ENCODE data around the gene PCDHB15. TPM values are rescaled to one million over a fixed set of nuclear protein-coding genes. Genes with fewer than 3 reads are reported as not detected.
"Not testable (repeated sequence)": the region's sequence is repeated elsewhere in the genome, so short reads cannot be mapped to it uniquely, and the experiment has no call there.

Gene PCDHB15
- total RNA-seq, result not detected in 2 replicates

DNA sequence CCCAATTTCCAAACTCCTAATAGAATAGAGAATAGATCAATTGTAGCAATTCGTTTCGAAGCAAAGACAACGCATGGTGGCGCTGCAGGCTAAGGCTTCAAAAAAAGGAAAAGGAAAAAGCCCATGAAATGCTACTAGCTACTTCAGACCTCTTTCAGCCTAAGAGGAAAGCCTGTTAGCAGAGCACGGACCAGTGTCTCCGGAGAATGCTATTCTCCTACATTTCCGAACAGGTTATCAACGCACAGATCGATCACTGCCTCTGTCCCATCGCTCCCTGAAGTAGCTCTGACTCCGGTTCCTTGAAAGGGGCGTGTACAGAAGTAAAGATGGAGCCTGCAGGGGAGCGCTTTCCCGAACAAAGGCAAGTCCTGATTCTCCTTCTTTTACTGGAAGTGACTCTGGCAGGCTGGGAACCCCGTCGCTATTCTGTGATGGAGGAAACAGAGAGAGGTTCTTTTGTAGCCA is at the start of gene PCDHB15:
Gene PCDHB15 (plus strand): TSS at position 146 of the 468 bp plus-strand sequence. CDS start 184 bp downstream, at position 330.
- peak; percentile 64 for DNase-seq
- no peak within 1 kb of the TSS for H3K27ac Mint-ChIP-seq
- no peaks in the 10 kb centered on the region for H3K27me3 Mint-ChIP-seq
- no peaks in the 10 kb centered on the region for H3K4me1 Mint-ChIP-seq
- no peak within 1 kb of the TSS for H3K4me3 Mint-ChIP-seq
- peaks cover 19% of the 10 kb centered on the region for H3K9me3 Mint-ChIP-seq
- peaks cover 1% of the 10 kb centered on the region for H3K36me3 Mint-ChIP-seq (ENCODE audit: low read depth)
- intact Hi-C loops (cut with micrococcal nuclease), result loop anchor here (10.0 kb wide), 1 partner anchor 90 kb away; the partner anchor contains the start of genes PCDHGA1 and PCDHGA2

DNA sequence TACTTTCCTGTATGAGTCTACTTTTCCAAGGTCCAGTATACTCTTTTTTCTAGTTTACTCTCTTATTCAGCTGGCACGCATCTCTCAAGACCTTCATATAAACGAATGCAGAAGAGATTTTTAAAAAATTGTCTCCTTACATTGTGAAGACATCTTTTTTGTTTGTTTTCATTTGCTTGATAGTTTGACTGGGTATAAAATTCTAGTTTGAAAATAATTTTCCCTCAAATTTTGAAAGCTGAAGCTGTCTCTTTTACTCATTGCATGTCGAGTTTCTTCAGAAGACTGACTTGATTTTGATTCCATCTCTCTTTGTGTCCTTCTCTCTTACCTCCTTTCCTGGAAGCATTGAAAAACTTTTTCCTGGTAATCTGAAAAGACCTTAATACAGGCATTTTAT is 48.8 kb upstream of the PCDHB15 start:
- intact Hi-C loops (cut with micrococcal nuclease), result loop anchor here (10.0 kb wide), 1 partner anchor 358 kb away; no protein-coding TSS in a partner anchor
- no peaks in the 10 kb centered on the region for H3K4me1 Mint-ChIP-seq
- peaks cover 2% of the 10 kb centered on the region for H3K27me3 Mint-ChIP-seq
- no peak overlapping the region for H3K27ac Mint-ChIP-seq
- DNase-seq, result no peak
- H3K36me3 Mint-ChIP-seq (ENCODE audit: low read depth), result no peaks in the 10 kb centered on the region
- H3K4me3 Mint-ChIP-seq, result no peak overlapping the region
- H3K9me3 Mint-ChIP-seq, result peaks cover 23% of the 10 kb centered on the region

DNA sequence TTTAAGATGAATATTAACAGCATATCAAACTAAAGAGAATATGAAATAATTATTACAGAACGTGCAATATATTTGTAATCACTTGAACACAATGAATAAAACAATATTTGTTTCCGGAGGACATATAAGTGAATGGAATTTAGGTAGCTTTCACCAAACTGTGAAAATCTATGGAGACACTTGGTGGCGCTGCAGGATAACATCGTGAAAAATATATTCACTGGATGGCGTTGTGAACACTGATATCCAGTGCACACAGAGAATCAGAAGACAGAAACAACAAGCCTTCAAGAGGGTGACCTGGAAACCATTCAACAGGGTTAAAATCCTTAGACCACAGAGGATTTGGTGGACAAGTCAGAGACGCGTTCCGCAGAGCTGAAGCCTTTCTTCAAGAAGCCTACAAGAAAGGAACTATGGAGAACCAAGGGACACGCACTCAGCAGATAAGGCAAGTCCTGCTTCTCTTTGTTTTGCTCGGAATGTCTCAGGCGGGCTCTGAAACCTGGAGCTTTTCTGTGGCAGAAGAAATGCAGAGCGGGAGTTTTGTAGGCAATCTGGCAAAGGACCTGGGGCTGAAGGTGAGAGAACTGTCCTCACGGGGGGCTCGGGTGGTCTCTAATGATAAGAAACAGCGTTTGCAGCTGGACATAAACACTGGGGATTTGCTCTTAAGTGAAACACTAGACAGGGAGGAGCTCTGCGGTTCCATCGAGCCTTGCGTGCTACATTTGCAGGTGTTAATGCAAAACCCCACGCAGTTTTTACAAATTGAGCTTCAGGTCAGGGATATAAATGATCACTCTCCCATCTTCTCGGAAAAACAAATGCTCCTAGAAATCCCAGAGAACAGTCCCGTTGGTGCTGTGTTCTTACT is 45.6 kb upstream of the PCDHB15 start, which contains the start of gene PCDHB11:
Gene PCDHB11 (plus strand): TSS at position 269 of the 877 bp plus-strand sequence. CDS start 148 bp downstream, at position 417.
- Mint-ChIP-seq H3K4me3 (no peak within 1 kb of the TSS), H3K9me3 (peaks cover 22% of the 10 kb centered on the region), H3K27ac (no peak within 1 kb of the TSS), H3K4me1 (no peaks in the 10 kb centered on the region), H3K27me3 (no peaks in the 10 kb centered on the region), H3K36me3 (ENCODE audit: low read depth) (no peaks in the 10 kb centered on the region)
- DNase-seq, result no peak
- intact Hi-C loops (cut with micrococcal nuclease), result loop anchor here (10.0 kb wide), 1 partner anchor 355 kb away; no protein-coding TSS in a partner anchor

DNA sequence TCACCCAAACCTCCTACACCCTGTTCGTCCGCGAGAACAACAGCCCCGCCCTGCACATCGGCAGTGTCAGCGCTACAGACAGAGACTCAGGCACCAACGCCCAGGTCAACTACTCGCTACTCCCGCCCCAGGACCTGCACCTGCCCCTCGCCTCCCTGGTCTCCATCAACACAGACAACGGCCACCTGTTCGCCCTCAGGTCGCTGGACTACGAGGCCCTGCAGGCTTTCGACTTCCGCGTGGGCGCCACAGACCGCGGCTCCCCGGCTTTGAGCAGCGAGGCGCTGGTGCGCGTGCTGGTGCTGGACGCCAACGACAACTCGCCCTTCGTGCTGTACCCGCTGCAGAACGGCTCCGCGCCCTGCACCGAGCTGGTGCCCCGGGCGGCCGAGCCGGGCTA is 44.1 kb upstream of the PCDHB15 start:
- H3K36me3 Mint-ChIP-seq (ENCODE audit: low read depth); DNase-seq; intact Hi-C loops (cut with micrococcal nuclease); H3K4me3 Mint-ChIP-seq; H3K27me3 Mint-ChIP-seq; H3K27ac Mint-ChIP-seq; H3K4me1 Mint-ChIP-seq: not testable (repeated sequence)
- peaks cover 22% of the 10 kb centered on the region for H3K9me3 Mint-ChIP-seq

DNA sequence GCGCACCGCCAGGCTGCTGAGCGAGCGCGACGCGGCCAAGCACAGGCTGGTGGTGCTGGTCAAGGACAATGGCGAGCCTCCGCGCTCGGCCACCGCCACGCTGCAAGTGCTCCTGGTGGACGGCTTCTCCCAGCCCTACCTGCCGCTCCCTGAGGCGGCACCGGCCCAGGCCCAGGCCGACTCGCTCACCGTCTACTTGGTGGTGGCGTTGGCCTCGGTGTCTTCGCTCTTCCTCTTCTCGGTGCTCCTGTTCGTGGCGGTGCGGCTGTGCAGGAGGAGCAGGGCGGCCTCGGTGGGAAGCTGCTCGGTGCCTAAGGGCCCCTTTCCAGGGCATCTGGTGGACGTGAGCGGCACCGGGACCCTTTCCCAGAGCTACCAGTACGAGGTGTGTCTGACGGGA is 43.5 kb upstream of the PCDHB15 start:
- H3K4me1 Mint-ChIP-seq; DNase-seq; H3K27me3 Mint-ChIP-seq; H3K4me3 Mint-ChIP-seq; H3K36me3 Mint-ChIP-seq (ENCODE audit: low read depth); H3K27ac Mint-ChIP-seq; intact Hi-C loops (cut with micrococcal nuclease): not testable (repeated sequence)
- H3K9me3 Mint-ChIP-seq, result peaks cover 19% of the 10 kb centered on the region

DNA sequence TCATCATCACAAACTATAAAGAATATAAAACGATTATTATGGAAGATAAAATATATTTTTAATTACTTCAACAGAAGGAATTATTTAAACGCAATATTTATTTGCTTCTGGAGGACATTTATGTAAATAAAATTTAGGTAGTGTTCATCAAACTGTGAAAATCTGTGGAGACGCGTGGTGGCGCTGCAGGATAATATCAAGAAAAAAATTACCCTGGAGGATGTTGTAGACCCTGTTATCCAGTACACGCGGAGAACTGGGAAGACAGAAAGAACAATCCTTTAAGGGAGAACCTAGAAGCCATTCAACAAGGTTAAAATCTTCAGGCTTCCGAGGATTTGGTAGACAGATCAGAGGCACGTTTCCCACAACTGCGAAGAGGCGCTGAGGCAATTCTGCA is 36.7 kb upstream of the PCDHB15 start, which contains the start of gene PCDHB12:
Gene PCDHB12 (plus strand): TSS at position 242 of the 400 bp plus-strand sequence. CDS start 189 bp downstream, outside the sequence.
- Mint-ChIP-seq H3K9me3 (peaks cover 5% of the 10 kb centered on the region), H3K27ac (no peak within 1 kb of the TSS), H3K27me3 (peaks cover 2% of the 10 kb centered on the region), H3K4me1 (no peaks in the 10 kb centered on the region), H3K36me3 (ENCODE audit: low read depth) (no peaks in the 10 kb centered on the region), H3K4me3 (no peak within 1 kb of the TSS)
- intact Hi-C loops (cut with micrococcal nuclease), result no loop called here
- no peak for DNase-seq

DNA sequence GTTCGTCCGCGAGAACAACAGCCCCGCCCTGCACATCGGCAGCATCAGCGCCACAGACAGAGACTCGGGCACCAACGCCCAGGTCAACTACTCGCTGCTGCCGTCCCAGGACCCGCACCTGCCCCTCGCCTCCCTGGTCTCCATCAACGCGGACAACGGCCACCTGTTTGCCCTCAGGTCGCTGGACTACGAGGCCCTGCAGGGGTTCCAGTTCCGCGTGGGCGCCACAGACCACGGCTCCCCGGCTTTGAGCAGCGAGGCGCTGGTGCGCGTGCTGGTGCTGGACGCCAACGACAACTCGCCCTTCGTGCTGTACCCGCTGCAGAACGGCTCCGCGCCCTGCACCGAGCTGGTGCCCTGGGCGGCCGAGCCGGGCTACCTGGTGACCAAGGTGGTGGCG is 34.9 kb upstream of the PCDHB15 start:
- H3K27me3 Mint-ChIP-seq; DNase-seq; H3K4me3 Mint-ChIP-seq; intact Hi-C loops (cut with micrococcal nuclease); H3K27ac Mint-ChIP-seq; H3K4me1 Mint-ChIP-seq; H3K36me3 Mint-ChIP-seq (ENCODE audit: low read depth): not testable (repeated sequence)
- H3K9me3 Mint-ChIP-seq, result peaks cover 16% of the 10 kb centered on the region

DNA sequence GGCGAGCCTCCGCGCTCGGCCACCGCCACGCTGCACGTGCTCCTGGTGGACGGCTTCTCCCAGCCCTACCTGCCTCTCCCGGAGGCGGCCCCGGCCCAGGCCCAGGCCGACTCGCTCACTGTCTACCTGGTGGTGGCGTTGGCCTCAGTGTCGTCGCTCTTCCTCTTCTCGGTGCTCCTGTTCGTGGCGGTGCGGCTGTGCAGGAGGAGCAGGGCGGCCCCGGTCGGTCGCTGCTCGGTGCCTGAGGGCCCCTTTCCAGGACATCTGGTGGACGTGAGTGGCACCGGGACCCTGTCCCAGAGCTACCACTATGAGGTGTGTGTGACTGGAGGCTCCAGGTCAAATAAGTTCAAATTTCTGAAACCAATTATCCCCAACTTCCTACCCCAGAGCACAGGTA is 34.3 kb upstream of the PCDHB15 start:
- H3K4me1 Mint-ChIP-seq; H3K4me3 Mint-ChIP-seq; intact Hi-C loops (cut with micrococcal nuclease); H3K27me3 Mint-ChIP-seq; DNase-seq; H3K27ac Mint-ChIP-seq; H3K36me3 Mint-ChIP-seq (ENCODE audit: low read depth): not testable (repeated sequence)
- peaks cover 16% of the 10 kb centered on the region for H3K9me3 Mint-ChIP-seq

DNA sequence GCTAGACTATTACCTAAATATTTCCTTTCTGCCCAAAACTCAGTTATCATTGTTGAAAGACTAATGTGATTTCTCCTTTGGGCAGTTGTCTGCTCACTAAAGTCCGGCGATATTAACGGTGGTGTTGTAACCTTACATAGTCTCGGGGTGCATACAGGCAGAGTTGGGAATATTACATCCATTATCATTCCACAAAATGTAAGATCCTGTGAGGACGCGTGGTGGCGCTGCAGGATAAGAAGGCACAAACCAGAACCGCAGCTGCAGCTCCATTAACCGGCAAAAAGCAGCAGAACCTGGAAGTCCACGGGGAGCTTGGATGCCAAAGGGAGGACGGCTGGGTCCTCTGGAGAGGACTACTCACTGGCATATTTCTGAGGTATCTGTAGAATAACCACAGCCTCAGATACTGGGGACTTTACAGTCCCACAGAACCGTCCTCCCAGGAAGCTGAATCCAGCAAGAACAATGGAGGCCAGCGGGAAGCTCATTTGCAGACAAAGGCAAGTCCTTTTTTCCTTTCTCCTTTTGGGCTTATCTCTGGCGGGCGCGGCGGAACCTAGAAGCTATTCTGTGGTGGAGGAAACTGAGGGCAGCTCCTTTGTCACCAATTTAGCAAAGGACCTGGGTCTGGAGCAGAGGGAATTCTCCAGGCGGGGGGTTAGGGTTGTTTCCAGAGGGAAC is 31.4 kb upstream of the PCDHB15 start, which contains the start of gene PCDHB13:
Gene PCDHB13 (plus strand): TSS at position 264 of the 684 bp plus-strand sequence. CDS start 205 bp downstream, at position 469.
- H3K36me3 Mint-ChIP-seq (ENCODE audit: low read depth); DNase-seq; H3K4me1 Mint-ChIP-seq; H3K27me3 Mint-ChIP-seq; intact Hi-C loops (cut with micrococcal nuclease); H3K4me3 Mint-ChIP-seq; H3K27ac Mint-ChIP-seq: not testable (repeated sequence)
- peaks cover 20% of the 10 kb centered on the region for H3K9me3 Mint-ChIP-seq

DNA sequence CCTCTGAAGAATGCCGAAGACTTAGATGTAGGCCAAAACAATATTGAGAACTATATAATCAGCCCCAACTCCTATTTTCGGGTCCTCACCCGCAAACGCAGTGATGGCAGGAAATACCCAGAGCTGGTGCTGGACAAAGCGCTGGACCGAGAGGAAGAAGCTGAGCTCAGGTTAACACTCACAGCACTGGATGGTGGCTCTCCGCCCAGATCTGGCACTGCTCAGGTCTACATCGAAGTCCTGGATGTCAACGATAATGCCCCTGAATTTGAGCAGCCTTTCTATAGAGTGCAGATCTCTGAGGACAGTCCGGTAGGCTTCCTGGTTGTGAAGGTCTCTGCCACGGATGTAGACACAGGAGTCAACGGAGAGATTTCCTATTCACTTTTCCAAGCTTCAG is 30.6 kb upstream of the PCDHB15 start:
- DNase-seq; H3K27ac Mint-ChIP-seq; H3K4me1 Mint-ChIP-seq; H3K4me3 Mint-ChIP-seq; intact Hi-C loops (cut with micrococcal nuclease); H3K36me3 Mint-ChIP-seq (ENCODE audit: low read depth); H3K27me3 Mint-ChIP-seq: not testable (repeated sequence)
- peaks cover 23% of the 10 kb centered on the region for H3K9me3 Mint-ChIP-seq

DNA sequence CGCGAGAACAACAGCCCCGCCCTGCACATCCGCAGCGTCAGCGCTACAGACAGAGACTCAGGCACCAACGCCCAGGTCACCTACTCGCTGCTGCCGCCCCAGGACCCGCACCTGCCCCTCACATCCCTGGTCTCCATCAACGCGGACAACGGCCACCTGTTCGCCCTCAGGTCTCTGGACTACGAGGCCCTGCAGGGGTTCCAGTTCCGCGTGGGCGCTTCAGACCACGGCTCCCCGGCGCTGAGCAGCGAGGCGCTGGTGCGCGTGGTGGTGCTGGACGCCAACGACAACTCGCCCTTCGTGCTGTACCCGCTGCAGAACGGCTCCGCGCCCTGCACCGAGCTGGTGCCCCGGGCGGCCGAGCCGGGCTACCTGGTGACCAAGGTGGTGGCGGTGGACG is 29.7 kb upstream of the PCDHB15 start:
- peaks cover 25% of the 10 kb centered on the region for H3K9me3 Mint-ChIP-seq
- intact Hi-C loops (cut with micrococcal nuclease); H3K27ac Mint-ChIP-seq; H3K4me3 Mint-ChIP-seq; DNase-seq; H3K4me1 Mint-ChIP-seq; H3K36me3 Mint-ChIP-seq (ENCODE audit: low read depth); H3K27me3 Mint-ChIP-seq: not testable (repeated sequence)

DNA sequence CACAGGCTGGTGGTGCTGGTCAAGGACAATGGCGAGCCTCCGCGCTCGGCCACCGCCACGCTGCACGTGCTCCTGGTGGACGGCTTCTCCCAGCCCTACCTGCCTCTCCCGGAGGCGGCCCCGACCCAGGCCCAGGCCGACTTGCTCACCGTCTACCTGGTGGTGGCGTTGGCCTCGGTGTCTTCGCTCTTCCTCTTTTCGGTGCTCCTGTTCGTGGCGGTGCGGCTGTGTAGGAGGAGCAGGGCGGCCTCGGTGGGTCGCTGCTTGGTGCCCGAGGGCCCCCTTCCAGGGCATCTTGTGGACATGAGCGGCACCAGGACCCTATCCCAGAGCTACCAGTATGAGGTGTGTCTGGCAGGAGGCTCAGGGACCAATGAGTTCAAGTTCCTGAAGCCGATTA is 29.2 kb upstream of the PCDHB15 start:
- DNase-seq; H3K4me1 Mint-ChIP-seq; intact Hi-C loops (cut with micrococcal nuclease); H3K4me3 Mint-ChIP-seq; H3K27ac Mint-ChIP-seq; H3K27me3 Mint-ChIP-seq; H3K36me3 Mint-ChIP-seq (ENCODE audit: low read depth): not testable (repeated sequence)
- peaks cover 25% of the 10 kb centered on the region for H3K9me3 Mint-ChIP-seq

DNA sequence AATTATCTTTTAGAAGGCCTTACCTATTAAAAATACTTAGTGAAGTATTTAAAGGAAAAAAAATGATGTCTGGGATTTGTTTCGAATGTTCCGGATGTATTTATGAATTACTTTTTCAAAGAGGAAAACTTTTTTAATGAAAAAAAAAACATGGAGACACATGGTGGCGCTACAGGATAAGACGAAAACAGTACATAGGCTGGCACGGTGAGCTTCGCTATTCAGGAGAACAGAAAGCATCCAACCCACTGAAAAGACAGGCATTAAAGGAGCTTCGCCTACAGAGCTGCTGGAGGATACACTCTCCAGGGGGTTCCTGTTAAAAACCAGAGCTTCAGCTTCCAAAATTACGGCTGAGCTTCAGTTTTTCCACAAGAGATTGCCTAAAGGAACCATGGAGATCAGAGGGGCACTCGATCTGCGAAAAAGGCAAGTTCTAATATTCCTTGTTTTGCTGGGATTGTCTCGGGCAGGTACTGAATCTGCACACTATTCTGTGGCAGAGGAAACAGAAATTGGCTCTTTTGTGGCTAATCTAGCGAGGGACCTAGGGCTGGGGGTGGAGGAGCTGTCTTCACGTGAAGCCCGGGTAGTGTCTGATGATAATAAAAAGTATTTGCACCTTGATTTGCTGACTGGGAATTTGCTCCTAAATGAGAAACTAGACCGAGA is 21.9 kb upstream of the PCDHB15 start, which contains the start of gene PCDHB14:
Gene PCDHB14 (plus strand): TSS at position 232 of the 672 bp plus-strand sequence. CDS start 163 bp downstream, at position 395.
- Mint-ChIP-seq H3K4me3 (no peak within 1 kb of the TSS), H3K27ac (no peak within 1 kb of the TSS), H3K27me3 (no peaks in the 10 kb centered on the region), H3K36me3 (ENCODE audit: low read depth) (no peaks in the 10 kb centered on the region), H3K9me3 (peaks cover 5% of the 10 kb centered on the region), H3K4me1 (no peaks in the 10 kb centered on the region)
- no peak for DNase-seq
- intact Hi-C loops (cut with micrococcal nuclease), result no loop called here
